NOMO-1 treated with dmso at 0.1 percent for 144 hours (cell line): ENCODE data around the gene USP22.

Experiments
- DNase-seq: peaks from one replicate; lab custom pipeline; 2025; ENCODE audit not compliant: unreplicated experiment; lab: John Stamatoyannopoulos, UW

USP22 gene

GRCh38 chr17:20960871-20961270 lies 81.9 kb downstream of the USP22 start:
- no peak for DNase-seq

GRCh38 chr17:20955427-20956323 lies 87.1 kb downstream of the USP22 start:
- no peak for DNase-seq

DNA sequence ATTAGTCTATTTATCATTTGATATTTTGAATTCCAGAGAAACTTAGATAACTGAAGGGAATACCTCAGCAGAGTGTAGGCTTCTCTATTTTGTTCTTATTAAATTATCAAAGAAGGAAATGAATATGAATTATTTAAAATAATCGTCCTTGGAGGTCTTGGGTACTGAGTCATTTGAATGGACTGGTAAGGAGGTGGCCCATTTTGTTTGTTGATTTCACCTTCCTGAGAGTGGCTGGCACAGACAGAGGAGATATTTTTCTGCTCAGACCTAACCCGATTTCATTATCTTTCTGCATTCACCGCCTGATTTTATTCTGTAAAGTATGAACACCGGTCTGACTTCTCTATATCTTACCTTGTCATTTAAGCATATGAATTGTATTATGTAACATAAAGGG lies 88.0 kb downstream of the USP22 start:
- DNase-seq = no peak

DNA sequence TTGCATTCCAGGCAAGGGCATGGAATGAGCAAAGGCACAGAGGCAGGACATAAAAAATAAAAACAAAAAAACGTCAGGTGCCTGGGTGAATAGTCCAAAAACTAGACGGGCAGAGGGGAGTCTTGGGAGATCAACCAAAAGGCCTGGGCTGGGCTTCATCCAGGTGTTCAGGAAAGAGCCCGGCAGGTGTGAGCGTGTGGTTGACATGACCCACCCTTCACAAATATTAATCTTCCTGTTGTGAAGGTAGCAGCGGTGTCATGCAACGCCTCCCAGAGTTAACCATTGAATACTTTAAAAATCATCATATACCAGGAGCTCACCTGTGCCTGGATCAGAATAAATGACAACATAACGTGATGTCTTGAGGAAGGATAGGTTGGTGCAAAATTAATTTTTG lies 90.6 kb downstream of the USP22 start:
- no peak for DNase-seq
